Measurements from ENCODE around the gene REX1BD. TPM values are rescaled to one million over a fixed set of nuclear protein-coding genes. Genes with fewer than 3 reads are reported as not detected.

REX1BD gene
- total RNA-seq, 1 donor from 2014 or later, result 173 TPM

- no peak for DNase-seq (ENCODE audit: low spot score in 2 of 2)
- Histone ChIP-seq H3K4me1 (peaks cover 5 to 39% of the 10 kb centered on the region in 2 donors), H3K27ac (peak overlapping the region; percentile 98), H3K36me3 (peaks cover 3 to 4% of the 10 kb centered on the region in 2 donors), H3K9me3 (no peaks in the 10 kb centered on the region), H3K4me3 (peak overlapping the region; percentile 79 to 95), H3K27me3 (no peaks in the 10 kb centered on the region)
- no peak for TF ChIP-seq CTCF (IDR thresholded peaks at IDR 0.05)
- intact Hi-C loops (cut with DNase I), result loop anchor here (2.0 kb wide), 1 partner anchor 98 kb away; no protein-coding TSS in a partner anchor
Measured at GRCh38 chr19:18558604-18559003, 30.0 kb upstream of the REX1BD start.

- Histone ChIP-seq H3K27me3 (no peaks in the 10 kb centered on the region), H3K4me1 (peaks cover 5 to 39% of the 10 kb centered on the region in 2 donors), H3K4me3 (no peak overlapping the region), H3K27ac (peak overlapping the region; percentile 98), H3K36me3 (peaks cover 10 to 14% of the 10 kb centered on the region in 2 donors), H3K9me3 (no peaks in the 10 kb centered on the region)
- no peak for TF ChIP-seq CTCF (IDR thresholded peaks at IDR 0.05)
- DNase-seq (ENCODE audit: low spot score in 2 of 2), result no peak
- intact Hi-C loops (cut with DNase I), result loop anchor here (2.0 kb wide), 1 partner anchor 99 kb away; no protein-coding TSS in a partner anchor
Measured at GRCh38 chr19:18559685-18560084, 28.9 kb upstream of the REX1BD start.

GRCh38 chr19:18562086-18562485, 26.5 kb upstream of the REX1BD start:
- Histone ChIP-seq H3K27ac (peak overlapping the region; percentile 98), H3K4me1 (peaks cover 5 to 39% of the 10 kb centered on the region in 2 donors), H3K9me3 (no peaks in the 10 kb centered on the region), H3K4me3 (no peak overlapping the region), H3K27me3 (no peaks in the 10 kb centered on the region), H3K36me3 (peaks cover 34 to 38% of the 10 kb centered on the region in 2 donors)
- peak; percentile 35 to 92 for DNase-seq (ENCODE audit: low spot score in 2 of 2)
- TF ChIP-seq CTCF (IDR thresholded peaks at IDR 0.05), result no peak
- intact Hi-C loops (cut with DNase I), result no loop called here

GRCh38 chr19:18566953-18567352, 21.6 kb upstream of the REX1BD start:
- no peaks in the 10 kb centered on the region for H3K27me3 ChIP-seq
- peaks cover 0 to 14% of the 10 kb centered on the region in 2 donors for H3K4me1 ChIP-seq
- H3K36me3 ChIP-seq, result peaks cover 57 to 59% of the 10 kb centered on the region in 2 donors
- H3K4me3 ChIP-seq, result no peak overlapping the region
- no peaks in the 10 kb centered on the region for H3K9me3 ChIP-seq
- intact Hi-C loops (cut with DNase I), result no loop called here
- no peak for TF ChIP-seq CTCF (IDR thresholded peaks at IDR 0.05)
- DNase-seq (ENCODE audit: low spot score in 2 of 2), result no peak
- no peak overlapping the region for H3K27ac ChIP-seq

GRCh38 chr19:18568367-18568766, 20.2 kb upstream of the REX1BD start:
- peak overlapping the region; percentile 19 to 38 for H3K27ac ChIP-seq
- TF ChIP-seq CTCF (IDR thresholded peaks at IDR 0.05), result no peak
- H3K9me3 ChIP-seq, result no peaks in the 10 kb centered on the region
- intact Hi-C loops (cut with DNase I), result no loop called here
- H3K36me3 ChIP-seq, result peaks cover 57 to 62% of the 10 kb centered on the region in 2 donors
- no peak for DNase-seq (ENCODE audit: low spot score in 2 of 2)
- peaks cover 11 to 13% of the 10 kb centered on the region in 2 donors for H3K4me1 ChIP-seq
- no peak overlapping the region for H3K4me3 ChIP-seq
- no peaks in the 10 kb centered on the region for H3K27me3 ChIP-seq

All from ascending aorta (tissue), 2 donors.